ENCODE results near the gene CYSRT1. TPM values are rescaled to one million over a fixed set of nuclear protein-coding genes. Genes with fewer than 3 reads are reported as not detected.

Gene CYSRT1
- total RNA-seq, 1 donor from 2014 or later: 0.27 TPM

- intact Hi-C loops (cut with micrococcal nuclease): loop anchor here (1.0 kb wide), 5 partner anchors 17 to 118 kb away; partner anchors contain the start of genes ANAPC2, NELFB, SSNA1 and TUBB4B
Measured at GRCh38 chr9:137205126-137206069, 19.6 kb upstream of the CYSRT1 start, which contains the start of the genes NDOR1 and TMEM203. Gene NDOR1 (plus strand): TSS chr9:137205700. CDS start chr9:137205778, 78 bp downstream. Gene TMEM203 (minus strand): TSS chr9:137205648. CDS start chr9:137205414, 234 bp downstream.

GRCh38 chr9:137206602-137207001 lies 18.4 kb upstream of the CYSRT1 start:
- intact Hi-C loops (cut with micrococcal nuclease): loop anchor here (1.0 kb wide), 1 partner anchor 35 kb away; the partner anchor contains the start of gene TUBB4B

DNA sequence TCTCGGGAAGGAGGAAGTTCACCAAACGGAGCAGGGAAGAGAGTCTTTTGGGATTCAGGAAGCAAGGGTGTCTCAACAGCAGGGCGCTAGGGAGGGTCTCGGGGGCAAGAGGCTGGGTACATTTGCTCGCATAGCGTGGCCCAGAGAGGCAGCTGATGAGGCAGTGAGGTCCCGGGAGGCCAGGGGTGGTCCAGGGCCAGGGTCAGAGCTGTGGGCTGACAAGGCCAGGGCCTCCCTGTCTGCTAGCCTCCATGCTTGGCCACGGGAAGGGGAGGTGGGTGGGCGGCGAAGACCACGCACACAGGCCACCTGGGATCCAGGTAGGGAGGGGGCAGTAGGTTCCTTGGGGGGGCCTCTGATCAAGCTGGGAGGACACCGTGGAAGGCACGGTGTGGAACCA lies 13.4 kb upstream of the CYSRT1 start:
- intact Hi-C loops (cut with micrococcal nuclease): no loop called here

GRCh38 chr9:137212520-137212919 lies 12.5 kb upstream of the CYSRT1 start:
- intact Hi-C loops (cut with micrococcal nuclease): no loop called here

DNA sequence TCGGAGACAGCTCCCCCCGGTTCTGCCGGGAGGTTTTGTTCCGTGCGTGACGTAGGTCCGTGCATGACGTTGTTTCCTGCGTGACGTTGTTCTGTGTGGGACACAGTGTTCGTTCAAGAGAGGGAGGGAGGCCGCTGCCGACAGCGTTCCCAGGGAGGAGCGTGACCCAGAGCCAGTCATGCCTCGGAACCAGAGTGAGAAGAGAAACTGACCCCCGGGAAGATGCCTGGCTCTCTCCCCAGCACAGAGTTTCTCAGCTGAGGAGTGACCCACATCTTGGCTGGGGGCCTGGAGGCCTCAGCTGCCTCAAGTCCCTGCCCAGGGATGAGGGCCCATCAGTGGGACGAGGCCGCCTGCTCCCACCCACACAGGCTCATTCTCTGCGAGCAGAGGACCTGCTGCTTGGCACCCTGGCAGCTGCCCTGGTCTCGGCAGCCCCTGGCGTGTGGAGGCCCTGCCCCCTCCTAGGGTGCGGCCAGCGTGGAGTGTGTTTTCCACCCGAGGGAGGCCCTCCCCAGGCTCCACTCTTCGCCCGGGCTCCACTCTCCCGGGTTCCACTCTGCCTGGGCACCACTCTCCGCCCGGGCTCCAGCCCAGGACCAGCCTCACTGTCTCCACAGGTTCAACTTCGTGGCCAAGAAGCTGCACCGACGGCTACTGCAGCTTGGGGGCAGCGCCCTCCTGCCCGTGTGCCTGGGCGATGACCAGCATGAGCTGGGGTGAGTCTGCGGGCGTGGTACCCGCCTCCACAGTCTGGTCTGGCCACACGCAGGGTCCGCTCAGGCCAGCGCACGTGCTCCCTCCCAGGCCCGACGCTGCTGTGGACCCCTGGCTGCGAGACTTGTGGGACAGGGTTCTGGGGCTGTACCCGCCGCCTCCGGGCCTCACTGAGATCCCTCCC lies 11.6 kb upstream of the CYSRT1 start:
- intact Hi-C loops (cut with micrococcal nuclease): no loop called here

DNA sequence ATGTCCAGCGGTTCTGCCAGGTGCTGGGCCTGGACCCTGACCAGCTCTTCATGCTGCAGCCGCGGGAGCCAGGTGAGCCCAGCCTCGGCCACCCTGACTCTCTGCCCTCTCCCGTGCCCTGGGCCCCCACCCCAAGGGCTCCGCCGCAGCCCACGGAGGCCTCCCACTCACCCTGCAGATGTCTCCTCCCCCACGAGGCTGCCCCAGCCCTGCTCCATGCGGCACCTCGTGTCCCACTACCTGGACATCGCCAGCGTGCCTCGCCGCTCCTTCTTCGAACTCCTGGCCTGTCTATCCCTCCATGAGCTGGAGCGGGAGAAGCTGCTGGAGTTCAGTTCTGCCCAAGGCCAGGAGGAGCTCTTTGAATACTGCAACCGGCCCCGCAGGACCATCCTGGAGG lies 10.4 kb upstream of the CYSRT1 start:
- intact Hi-C loops (cut with micrococcal nuclease): no loop called here

- intact Hi-C loops (cut with micrococcal nuclease): no loop called here
Measured at GRCh38 chr9:137215196-137215986, 9.6 kb upstream of the CYSRT1 start.

- intact Hi-C loops (cut with micrococcal nuclease): no loop called here
Measured at GRCh38 chr9:137216188-137216965, 8.6 kb upstream of the CYSRT1 start.

- intact Hi-C loops (cut with micrococcal nuclease): no loop called here
Measured at GRCh38 chr9:137217276-137218211, 7.4 kb upstream of the CYSRT1 start.

- intact Hi-C loops (cut with micrococcal nuclease): no loop called here
Measured at GRCh38 chr9:137218212-137218753, 6.7 kb upstream of the CYSRT1 start.

DNA sequence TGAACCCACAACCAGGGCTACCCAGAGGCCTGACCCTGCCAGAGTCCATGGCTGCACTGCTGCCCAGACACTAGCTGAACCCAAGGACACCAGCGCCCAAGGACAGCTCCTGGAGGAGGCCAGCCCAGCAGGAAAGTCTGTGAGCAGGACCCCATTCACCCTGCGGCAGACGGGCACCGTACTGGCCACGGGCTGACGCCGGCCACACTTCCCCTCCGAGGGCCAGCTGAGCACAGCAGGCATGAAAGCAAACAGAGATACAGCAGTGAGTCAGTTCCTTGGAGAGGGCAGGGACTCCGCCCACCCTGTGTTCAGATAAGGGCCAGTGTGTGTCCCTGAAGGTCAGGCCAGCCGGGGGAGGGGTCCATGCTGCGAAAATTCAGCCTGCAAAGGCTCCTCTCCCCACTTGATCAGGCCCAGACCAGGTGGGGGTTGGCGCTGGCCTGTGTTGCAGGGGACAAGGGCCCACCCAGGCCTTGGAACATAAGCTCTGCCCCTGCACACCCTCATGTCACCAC lies 6.2 kb upstream of the CYSRT1 start:
- intact Hi-C loops (cut with micrococcal nuclease): no loop called here

DNA sequence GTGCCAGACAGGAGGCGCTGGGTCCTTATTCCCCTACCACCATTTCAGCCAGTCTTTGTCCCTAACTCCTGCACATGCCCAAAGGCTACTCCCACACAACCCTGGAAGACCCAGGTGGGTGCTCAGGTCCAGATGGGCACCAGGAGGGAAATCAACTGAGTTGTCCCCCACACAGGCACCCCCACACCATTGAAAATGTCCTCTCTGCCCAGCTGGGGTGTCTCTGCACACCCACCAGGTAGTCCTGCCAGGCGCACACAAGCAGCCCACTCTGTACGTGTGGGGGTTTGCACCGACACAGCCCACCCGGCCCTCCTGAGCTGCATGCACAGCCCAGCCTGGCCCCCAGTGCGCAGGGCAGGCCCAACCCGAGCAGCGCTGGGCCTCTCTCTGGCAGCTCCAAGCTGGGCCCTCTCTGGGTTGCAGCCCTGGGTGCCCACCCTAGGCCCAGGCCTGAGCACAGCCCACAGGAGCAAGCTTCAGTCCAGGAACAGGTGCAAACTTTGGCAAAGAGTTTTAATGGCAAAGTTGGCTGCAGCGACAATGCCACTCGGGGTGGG lies 5.1 kb upstream of the CYSRT1 start:
- intact Hi-C loops (cut with micrococcal nuclease): loop anchor here (10.0 kb wide), 2 partner anchors 335 to 675 kb away; partner anchors contain the start of genes NOTCH1 and TRAF2

DNA sequence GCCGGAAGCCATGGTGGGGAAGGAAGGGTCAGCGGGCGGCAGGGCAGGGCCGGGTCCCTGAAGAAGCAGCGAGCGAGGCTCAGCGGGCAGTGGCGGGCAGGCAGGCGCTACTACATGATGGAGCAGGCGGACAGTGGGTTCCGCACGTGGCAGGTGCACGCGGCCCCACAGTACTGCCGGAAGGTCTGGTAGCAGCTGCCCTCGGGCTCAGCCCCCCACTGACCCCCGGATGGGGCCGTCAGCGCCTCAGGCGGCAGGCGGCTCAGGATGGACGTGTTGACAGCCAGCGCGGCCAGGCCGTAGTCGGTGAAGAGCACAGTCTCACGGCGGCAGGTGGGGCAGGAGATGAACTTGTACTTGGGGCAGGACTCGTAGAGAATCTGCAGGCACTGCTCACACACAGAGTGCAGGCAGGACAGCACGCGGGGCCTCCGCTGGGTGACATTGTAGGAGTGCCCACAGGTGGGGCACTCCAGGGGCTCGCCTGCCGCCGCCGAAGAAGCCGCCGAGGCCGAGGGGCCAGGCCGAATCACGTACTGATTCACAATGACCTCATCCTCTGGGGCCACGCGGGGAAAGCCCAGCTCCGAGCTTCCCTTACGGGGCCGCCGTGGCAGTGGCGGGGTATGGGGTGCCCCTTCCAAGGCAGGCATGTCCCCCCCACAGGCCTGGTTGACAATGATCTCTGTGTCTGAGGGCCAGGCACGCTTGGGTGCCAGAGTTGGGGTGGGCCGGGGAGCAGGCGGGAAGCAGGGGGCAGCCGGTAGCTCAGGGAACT lies 4.5 kb upstream of the CYSRT1 start:
- intact Hi-C loops (cut with micrococcal nuclease): loop anchor here (10.0 kb wide), 2 partner anchors 336 to 676 kb away; partner anchors contain the start of genes NOTCH1 and TRAF2

DNA sequence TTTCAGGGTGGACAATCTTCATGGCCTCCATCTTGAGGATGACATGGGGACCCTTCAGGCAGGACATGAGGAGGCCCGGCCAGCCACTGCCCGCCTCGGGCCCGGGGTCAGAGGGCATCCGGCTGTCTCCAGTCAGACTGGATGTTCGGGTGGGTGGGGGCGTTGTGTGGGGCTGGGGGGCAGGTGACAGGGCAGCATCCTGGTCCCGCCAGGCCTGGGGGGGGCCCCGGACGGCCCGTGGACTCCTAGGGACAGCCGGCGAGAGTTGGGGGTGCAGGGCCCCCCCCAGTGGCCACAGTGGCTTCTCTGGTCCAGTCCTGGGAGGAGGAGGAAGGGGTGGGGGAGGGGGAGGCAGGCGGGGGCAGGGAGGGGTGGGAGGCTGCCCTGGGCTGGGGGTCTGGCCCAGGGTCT lies 3.9 kb upstream of the CYSRT1 start:
- intact Hi-C loops (cut with micrococcal nuclease): loop anchor here (10.0 kb wide), 2 partner anchors 336 to 676 kb away; partner anchors contain the start of genes NOTCH1 and TRAF2

DNA sequence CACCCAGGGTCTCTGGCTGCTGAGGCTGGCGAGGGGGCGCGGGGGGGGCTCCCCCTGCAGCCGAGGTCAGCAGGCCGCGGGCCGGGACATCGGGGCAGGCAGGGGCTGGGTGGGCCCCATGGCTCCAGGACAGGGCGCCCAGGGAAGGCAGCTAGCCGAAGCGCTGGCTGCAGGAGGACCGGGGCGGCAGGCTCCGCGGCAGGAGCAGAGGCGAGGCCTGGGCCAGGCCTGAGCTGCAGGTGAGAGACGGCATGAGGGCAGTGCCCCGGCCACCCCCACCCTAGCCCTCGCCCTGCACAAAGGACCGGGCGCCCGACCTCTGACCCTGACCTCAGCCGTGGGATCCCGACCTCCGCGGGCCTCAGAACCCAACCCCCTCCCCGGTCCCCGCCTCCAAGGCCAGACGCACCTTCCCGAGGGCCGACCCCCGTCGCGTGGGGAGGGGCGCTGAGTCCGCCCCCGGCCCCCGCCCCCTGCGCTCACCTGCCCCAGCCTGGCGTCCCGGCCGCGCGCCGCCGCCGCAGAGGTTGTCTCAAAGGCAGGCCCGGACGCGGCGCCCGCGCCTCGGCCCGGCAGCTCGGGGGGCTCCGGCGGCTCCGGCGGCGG lies 3.4 kb upstream of the CYSRT1 start:
- intact Hi-C loops (cut with micrococcal nuclease): loop anchor here (10.0 kb wide), 2 partner anchors 337 to 677 kb away; partner anchors contain the start of genes NOTCH1 and TRAF2
